Nephron progenitor cell (in vitro differentiated cells): ENCODE results near the gene C2orf68.
A peak's percentile ranks its signal among the peaks of the same experiment; 100 is the strongest.

Source experiments
- DNase-seq: peaks from one replicate; pipeline ENCODE4 v3.0.0; 2021
- H3K27ac Mint-ChIP-seq: 2 replicates; pipeline ENCODE4 v1.8.0; 2021; ENCODE audit warnings: mild to moderate bottlenecking, moderate library complexity, mixed read lengths
- H3K27me3 Mint-ChIP-seq: 2 replicates; pipeline ENCODE4 v1.8.0; 2021; ENCODE audit warnings: mild to moderate bottlenecking, low read depth, mixed read lengths; ENCODE audit not compliant: poor library complexity
- H3K36me3 Mint-ChIP-seq: 2 replicates; pipeline ENCODE4 v1.8.0; 2021; ENCODE audit warnings: low read depth, mixed read lengths
- H3K4me1 Mint-ChIP-seq: 2 replicates; pipeline ENCODE4 v1.8.0; 2021; ENCODE audit warnings: mixed read lengths
- H3K4me3 Mint-ChIP-seq: 2 replicates; pipeline ENCODE4 v1.8.0; 2021; ENCODE audit warnings: mild to moderate bottlenecking, moderate library complexity, mixed read lengths
- H3K9me3 Mint-ChIP-seq: 2 replicates; pipeline ENCODE4 v1.8.0; 2021; ENCODE audit warnings: mild to moderate bottlenecking, moderate library complexity, mixed read lengths
- TF ChIP-seq, protein P1 (sequence below): fragments of 200-600 bp; sonication (generic); IDR thresholded peaks from 2 replicates; pipeline ENCODE4 v1.5.0; 2021; ENCODE audit warnings: antibody characterized with exemption

Gene C2orf68

DNA sequence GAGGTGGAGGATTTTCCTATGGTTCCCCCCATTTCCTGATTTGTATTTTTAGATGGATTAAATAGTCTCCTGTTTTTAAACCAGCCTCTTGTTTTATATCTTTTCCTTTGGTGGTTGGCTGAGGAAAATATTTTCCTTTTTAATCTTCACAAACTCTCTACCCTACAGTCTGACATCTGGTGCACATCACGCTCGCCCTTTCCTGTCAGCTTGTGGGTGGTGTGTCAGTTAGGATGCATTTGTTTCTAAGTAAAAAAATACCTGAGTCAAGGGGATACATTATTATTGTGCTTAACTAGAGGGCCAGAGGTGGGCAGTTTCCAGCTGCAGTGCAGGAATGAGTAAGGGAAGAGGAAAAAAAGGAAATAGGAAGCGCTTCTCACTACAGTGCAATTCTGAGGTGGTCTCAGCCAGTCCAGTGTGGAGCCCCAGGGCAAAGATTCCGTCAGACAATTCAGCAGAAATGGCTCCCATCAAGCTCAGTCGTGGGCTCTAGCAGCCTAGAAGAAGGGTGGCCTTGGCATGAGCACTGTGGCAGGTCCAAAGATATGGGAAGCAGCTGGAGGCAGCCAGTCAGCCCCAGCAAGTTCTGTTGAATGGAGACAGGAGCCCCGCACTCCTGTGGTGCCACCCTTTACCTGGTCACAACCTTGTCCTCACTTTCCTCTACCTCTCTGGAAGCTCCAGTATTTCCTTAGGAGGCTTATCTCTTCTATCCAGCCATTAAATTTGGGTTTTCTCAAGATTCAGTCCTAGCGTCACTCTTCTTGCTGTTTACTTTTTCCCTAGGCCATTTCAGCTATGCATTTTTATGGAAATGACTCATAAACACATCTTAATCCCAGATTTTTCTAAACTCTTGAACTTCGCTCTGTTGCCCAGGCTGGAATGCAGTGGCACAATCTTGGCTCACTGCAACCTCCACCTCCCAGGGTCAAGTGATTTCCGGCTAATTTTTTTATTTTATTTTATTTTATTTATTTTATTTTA lies 37.6 kb upstream of the C2orf68 start:
- Mint-ChIP-seq H3K4me1 (no peaks in the 10 kb centered on the region), H3K4me3 (no peak overlapping the region), H3K27ac (no peak overlapping the region), H3K27me3 (no peaks in the 10 kb centered on the region), H3K9me3 (no peaks in the 10 kb centered on the region), H3K36me3 (peaks cover 69% of the 10 kb centered on the region)
- TF ChIP-seq, protein P1, sequence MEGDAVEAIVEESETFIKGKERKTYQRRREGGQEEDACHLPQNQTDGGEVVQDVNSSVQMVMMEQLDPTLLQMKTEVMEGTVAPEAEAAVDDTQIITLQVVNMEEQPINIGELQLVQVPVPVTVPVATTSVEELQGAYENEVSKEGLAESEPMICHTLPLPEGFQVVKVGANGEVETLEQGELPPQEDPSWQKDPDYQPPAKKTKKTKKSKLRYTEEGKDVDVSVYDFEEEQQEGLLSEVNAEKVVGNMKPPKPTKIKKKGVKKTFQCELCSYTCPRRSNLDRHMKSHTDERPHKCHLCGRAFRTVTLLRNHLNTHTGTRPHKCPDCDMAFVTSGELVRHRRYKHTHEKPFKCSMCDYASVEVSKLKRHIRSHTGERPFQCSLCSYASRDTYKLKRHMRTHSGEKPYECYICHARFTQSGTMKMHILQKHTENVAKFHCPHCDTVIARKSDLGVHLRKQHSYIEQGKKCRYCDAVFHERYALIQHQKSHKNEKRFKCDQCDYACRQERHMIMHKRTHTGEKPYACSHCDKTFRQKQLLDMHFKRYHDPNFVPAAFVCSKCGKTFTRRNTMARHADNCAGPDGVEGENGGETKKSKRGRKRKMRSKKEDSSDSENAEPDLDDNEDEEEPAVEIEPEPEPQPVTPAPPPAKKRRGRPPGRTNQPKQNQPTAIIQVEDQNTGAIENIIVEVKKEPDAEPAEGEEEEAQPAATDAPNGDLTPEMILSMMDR, result no peak
- DNase-seq, result no peak

DNA sequence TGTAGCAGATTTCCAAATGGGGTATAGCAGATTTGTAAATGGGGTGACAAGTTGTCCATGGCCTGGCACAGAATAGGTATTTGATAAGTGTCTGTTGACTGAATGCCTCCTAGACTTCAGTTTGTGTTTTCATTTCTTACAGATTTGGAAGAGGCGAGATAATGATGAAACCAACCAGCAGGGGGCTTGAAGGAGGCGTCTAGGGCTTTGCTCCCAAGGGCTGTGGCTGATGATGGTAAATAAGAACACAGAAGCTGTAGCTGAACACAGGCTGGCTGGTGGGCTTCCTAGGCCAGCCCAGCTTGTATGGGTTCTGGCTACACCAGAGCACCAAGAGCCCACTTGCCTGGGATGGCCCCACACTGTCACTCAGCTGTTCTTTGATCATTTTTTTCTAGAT lies 36.8 kb upstream of the C2orf68 start:
- H3K4me3 Mint-ChIP-seq, result no peak overlapping the region

DNA sequence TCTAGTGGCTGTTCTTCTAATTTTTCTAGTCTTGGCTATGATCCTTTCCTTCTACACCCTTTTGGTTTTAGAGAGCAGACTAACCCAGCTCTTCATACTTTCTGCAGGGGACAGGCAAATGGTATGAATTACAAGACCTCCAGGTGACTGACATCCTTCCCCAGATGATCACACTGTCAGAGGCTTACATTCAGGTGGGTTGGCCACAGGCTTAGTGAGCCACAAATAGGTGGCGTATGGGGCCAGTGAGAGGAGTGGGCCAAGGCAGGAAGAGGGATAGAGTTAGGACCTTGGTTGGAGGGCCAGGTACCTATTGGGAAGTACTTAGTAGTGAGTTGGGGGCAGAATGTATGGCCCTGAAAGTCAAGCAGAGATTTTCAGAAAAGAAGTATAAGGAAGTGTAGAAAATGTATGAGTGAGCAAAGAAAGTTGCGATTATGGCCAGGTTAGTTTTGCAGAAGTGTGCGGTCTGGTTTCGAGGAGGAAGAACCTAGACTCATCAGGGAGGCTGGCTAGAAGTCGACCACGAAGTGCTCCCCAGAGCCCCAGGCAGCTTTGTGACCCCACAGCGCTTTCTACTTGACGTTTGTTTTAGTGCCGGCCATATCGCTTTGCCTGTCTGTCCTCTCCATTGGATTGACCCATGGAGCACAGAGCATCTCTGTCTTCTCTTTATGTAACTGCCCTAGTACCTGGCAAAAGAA lies 36.1 kb upstream of the C2orf68 start:
- no peak overlapping the region for H3K4me3 Mint-ChIP-seq
- no peaks in the 10 kb centered on the region for H3K4me1 Mint-ChIP-seq

More for the DNA sequence above, 36.8 kb upstream of the C2orf68 start:
- no peaks in the 10 kb centered on the region for H3K27me3 Mint-ChIP-seq
- H3K4me1 Mint-ChIP-seq, result no peaks in the 10 kb centered on the region
- DNase-seq, result no peak
- H3K9me3 Mint-ChIP-seq, result no peaks in the 10 kb centered on the region
- H3K27ac Mint-ChIP-seq, result no peak overlapping the region
- TF ChIP-seq, protein P1, result peak; percentile 2
- H3K36me3 Mint-ChIP-seq, result peaks cover 67% of the 10 kb centered on the region

DNA sequence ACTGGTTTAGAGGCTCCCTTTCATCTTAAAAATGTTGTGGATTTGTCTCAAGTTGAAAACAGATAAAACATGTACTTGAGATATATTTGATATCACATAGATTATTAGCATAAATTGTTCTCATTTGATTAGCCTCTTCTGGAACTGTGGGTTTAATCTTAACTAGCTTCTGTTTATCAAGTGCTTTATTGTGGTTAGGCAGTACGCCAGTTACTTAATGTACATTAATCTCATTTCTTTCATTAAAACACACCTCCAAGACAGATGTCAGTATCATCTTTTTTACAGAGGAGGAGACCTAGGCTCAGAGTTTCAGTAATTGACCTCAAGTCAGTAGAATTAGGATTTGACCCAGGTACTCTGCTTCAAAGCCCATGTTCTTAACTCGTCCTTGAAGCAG lies 34.3 kb upstream of the C2orf68 start:
- no peak overlapping the region for H3K4me3 Mint-ChIP-seq
- H3K9me3 Mint-ChIP-seq, result no peaks in the 10 kb centered on the region
- TF ChIP-seq, protein P1, result no peak
- no peak for DNase-seq
- no peaks in the 10 kb centered on the region for H3K4me1 Mint-ChIP-seq
- no peak overlapping the region for H3K27ac Mint-ChIP-seq
- peaks cover 70% of the 10 kb centered on the region for H3K36me3 Mint-ChIP-seq
- no peaks in the 10 kb centered on the region for H3K27me3 Mint-ChIP-seq

More for the DNA sequence above, 36.1 kb upstream of the C2orf68 start:
- H3K27me3 Mint-ChIP-seq, result no peaks in the 10 kb centered on the region
- H3K27ac Mint-ChIP-seq, result no peak overlapping the region
- TF ChIP-seq, protein P1, result no peak
- H3K36me3 Mint-ChIP-seq, result peaks cover 68% of the 10 kb centered on the region
- H3K9me3 Mint-ChIP-seq, result no peaks in the 10 kb centered on the region
- DNase-seq, result no peak

DNA sequence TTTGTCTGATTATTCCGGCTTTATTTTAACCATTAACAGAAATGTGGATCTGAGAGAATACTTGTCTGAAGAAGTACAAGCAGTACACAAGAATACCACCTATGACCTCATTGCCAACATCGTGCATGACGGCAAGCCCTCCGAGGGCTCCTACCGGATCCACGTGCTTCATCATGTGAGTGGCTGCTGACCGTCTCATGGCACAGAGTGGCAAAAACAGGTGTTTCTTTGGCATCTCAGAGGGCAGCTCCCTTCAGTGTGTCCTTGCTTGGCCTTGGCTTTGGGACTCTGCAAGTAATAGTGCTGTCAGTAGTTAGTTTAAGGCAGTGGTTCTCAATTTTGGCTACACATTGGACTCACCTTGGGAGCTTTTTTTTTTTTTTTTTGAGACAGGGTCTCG lies 33.0 kb upstream of the C2orf68 start:
- no peaks in the 10 kb centered on the region for H3K9me3 Mint-ChIP-seq
- H3K27me3 Mint-ChIP-seq, result no peaks in the 10 kb centered on the region
- no peaks in the 10 kb centered on the region for H3K4me1 Mint-ChIP-seq
- no peak for DNase-seq
- peaks cover 74% of the 10 kb centered on the region for H3K36me3 Mint-ChIP-seq
- H3K27ac Mint-ChIP-seq, result no peak overlapping the region
- no peak overlapping the region for H3K4me3 Mint-ChIP-seq
- TF ChIP-seq, protein P1, result no peak
